GM12873 (cell line): ENCODE data around the gene LIN37.

Experiments
- CTCF ChIP-seq: IDR thresholded peaks from 2 replicates; pipeline ENCODE4 v1.5.1; 2012; ENCODE audit warnings: low read depth, mild to moderate bottlenecking, moderate library complexity, low read length, control low read depth; ENCODE audit not compliant: insufficient read depth; ENCODE audit errors: missing control alignments

Gene LIN37

GRCh38 chr19:35712567-35713505 is 35.5 kb upstream of the LIN37 start:
- TF ChIP-seq CTCF = no peak

GRCh38 chr19:35713506-35713850 is 34.9 kb upstream of the LIN37 start:
- no peak for TF ChIP-seq CTCF

GRCh38 chr19:35713904-35714495 is 34.4 kb upstream of the LIN37 start:
- no peak for TF ChIP-seq CTCF

DNA sequence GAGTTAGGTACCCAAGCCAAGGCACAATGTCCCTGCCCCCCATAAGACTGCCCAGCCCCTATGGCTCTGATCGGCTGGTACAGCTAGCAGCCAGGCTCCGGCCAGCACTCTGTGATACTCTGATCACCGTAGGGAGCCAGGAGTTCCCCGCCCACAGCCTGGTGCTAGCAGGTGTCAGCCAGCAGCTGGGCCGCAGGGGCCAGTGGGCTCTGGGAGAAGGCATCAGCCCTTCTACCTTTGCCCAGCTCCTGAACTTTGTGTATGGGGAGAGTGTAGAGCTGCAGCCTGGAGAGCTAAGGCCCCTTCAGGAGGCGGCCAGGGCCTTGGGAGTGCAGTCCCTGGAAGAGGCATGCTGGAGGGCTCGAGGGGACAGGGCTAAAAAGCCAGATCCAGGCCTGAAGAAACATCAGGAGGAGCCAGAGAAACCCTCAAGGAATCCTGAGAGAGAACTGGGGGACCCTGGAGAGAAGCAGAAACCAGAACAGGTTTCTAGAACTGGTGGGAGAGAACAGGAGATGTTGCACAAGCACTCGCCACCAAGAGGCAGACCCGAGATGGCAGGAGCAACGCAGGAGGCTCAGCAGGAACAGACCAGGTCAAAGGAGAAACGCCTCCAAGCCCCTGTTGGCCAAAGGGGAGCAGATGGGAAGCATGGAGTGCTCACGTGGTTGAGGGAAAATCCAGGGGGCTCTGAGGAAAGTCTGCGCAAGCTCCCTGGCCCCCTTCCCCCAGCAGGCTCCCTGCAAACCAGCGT is 33.6 kb upstream of the LIN37 start:
- peak; percentile 58 for TF ChIP-seq CTCF

DNA sequence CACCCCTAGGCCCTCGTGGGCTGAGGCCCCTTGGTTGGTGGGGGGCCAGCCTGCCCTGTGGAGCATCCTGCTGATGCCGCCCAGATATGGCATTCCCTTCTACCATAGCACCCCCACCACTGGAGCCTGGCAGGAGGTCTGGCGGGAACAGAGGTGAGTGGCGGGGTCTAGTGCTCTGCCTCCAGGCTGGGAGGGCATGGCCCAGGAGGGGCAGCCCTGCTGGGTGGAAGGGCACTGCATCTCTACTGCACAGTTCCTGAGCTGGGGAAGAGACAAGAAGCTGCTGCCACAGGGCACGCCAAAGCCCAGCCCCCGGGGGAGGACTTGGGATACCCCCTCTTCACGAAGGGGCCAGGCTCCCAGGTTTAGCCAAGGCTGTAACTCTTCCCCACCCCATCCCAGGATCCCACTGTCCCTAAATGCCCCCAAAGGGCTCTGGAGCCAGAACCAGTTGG is 33.0 kb upstream of the LIN37 start:
- no peak for TF ChIP-seq CTCF

DNA sequence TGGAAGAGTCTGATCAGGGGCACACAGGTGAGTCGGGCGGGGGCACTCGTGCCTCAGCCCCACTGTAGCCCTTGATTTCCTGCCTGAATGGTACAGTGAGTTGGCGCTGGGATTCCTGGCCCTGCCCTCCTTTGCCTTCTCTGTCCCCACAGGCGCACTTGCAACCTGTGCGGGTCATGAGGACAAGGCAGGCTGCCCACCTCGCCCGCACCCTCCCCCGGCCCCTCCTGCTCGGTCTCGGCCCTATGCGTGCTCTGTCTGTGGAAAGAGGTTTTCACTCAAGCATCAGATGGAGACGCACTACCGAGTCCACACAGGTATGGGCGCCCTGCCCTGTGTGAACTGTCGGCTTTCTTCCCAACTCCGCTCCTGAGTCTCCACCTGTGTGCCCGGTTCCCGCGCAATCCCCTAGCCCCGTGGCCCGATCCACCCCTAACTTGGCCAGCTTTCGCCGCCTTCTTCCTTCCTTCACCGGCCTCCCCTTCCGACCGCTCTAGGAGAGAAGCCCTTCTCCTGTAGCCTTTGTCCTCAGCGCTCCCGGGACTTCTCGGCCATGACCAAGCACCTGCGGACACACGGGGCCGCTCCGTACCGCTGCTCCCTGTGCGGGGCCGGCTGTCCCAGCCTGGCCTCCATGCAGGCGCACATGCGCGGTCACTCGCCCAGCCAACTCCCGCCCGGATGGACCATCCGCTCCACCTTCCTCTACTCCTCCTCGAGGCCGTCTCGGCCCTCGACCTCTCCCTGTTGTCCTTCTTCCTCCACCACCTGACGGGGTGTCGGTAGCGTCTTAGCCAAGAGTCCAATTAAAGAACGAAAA is 32.2 kb upstream of the LIN37 start:
- no peak for TF ChIP-seq CTCF
